Type B pancreatic cell (in vitro differentiated cells): ENCODE data around the gene RBBP9. TPM values are rescaled to one million over a fixed set of nuclear protein-coding genes. Genes with fewer than 3 reads are reported as not detected.
"Not testable (repeated sequence)": the region's sequence is repeated elsewhere in the genome, so short reads cannot be mapped to it uniquely, and the experiment has no call there.

Experiments used
- DNase-seq: peaks from one replicate; pipeline ENCODE4 v3.0.0; 2021; ENCODE audit warnings: mixed read lengths; ENCODE audit not compliant: unreplicated experiment; ENCODE audit errors: extremely low spot score
- H3K27ac Mint-ChIP-seq: 2 replicates; pipeline ENCODE4 v1.8.0; 2021; ENCODE audit warnings: mild to moderate bottlenecking, mixed read lengths
- H3K27me3 Mint-ChIP-seq: 2 replicates; pipeline ENCODE4 v1.8.0; 2021; ENCODE audit warnings: mixed read lengths
- H3K36me3 Mint-ChIP-seq: 2 replicates; pipeline ENCODE4 v1.8.0; 2021; ENCODE audit warnings: mixed read lengths
- H3K4me1 Mint-ChIP-seq: one replicate; pipeline ENCODE4 v1.8.0; 2021; ENCODE audit warnings: mixed read lengths; ENCODE audit not compliant: unreplicated experiment
- H3K4me3 Mint-ChIP-seq: 2 replicates; pipeline ENCODE4 v1.8.0; 2021; ENCODE audit warnings: mild to moderate bottlenecking, mixed read lengths
- H3K9me3 Mint-ChIP-seq: 2 replicates; pipeline ENCODE4 v1.8.0; 2021; ENCODE audit warnings: mixed read lengths
- CTCF ChIP-seq: fragments of 200-600 bp; sonication (generic); conservative IDR thresholded peaks from 2 replicates; pipeline ENCODE4 v1.5.0; 2021; ENCODE audit warnings: antibody characterized with exemption, mild to moderate bottlenecking
- total RNA-seq: library from RNA; stranded (reverse); gene quantifications from 2 replicates; pipeline ENCODE4 v1.2.1, GENCODE V29; 2021; ENCODE audit warnings: low replicate concordance

RBBP9 gene
- total RNA-seq, 1 donor from 2014 or later, result 20.7 TPM

GRCh38 chr20:18504479-18505060 lies 7.5 kb upstream of the RBBP9 start:
- DNase-seq, result no peak
- H3K27ac Mint-ChIP-seq, result no peak overlapping the region
- H3K9me3 Mint-ChIP-seq, result no peaks in the 10 kb centered on the region
- no peak overlapping the region for H3K4me3 Mint-ChIP-seq
- H3K4me1 Mint-ChIP-seq, result peaks cover 15% of the 10 kb centered on the region
- H3K27me3 Mint-ChIP-seq, result peaks cover 7% of the 10 kb centered on the region
- TF ChIP-seq CTCF, result no peak
- H3K36me3 Mint-ChIP-seq, result peaks cover 4% of the 10 kb centered on the region

- not testable (repeated sequence) for H3K36me3 Mint-ChIP-seq, DNase-seq, H3K4me1 Mint-ChIP-seq, H3K4me3 Mint-ChIP-seq, H3K27ac Mint-ChIP-seq, H3K27me3 Mint-ChIP-seq, H3K9me3 Mint-ChIP-seq
These were observed 4.6 kb upstream of the RBBP9 start for GRCh38 chr20:18501672-18502071.

GRCh38 chr20:18497603-18498002 lies 578 bp upstream of the RBBP9 start:
- Mint-ChIP-seq H3K9me3 (no peaks in the 10 kb centered on the region), H3K4me1 (peaks cover 12% of the 10 kb centered on the region), H3K36me3 (peaks cover 6% of the 10 kb centered on the region), H3K27ac (peak overlapping the region; percentile 78), H3K27me3 (peaks cover 7% of the 10 kb centered on the region), H3K4me3 (peak overlapping the region; percentile 99)
- TF ChIP-seq CTCF, result no peak
- DNase-seq, result no peak

DNA sequence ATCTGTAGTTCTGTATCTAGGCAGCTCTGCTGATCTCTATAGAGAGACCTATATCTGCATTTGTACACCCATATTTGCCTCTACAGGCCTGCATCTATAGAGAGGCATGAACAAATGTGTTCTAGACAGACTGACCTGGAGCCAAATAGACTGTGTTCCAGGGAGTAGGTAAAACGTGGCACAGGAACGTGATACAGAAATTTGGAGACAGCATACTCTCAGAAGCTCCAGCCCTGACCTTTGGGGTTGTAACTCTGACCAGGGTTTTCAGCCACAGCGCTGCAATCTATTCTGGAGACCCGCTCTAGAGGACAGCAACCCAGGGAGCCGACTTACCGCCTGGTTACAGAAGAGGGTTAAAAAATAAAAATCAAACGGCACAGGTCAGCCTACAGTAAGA lies 983 bp downstream of the RBBP9 start:
- H3K36me3 Mint-ChIP-seq, result peaks cover 9% of the 10 kb centered on the region
- TF ChIP-seq CTCF, result no peak
- no peaks in the 10 kb centered on the region for H3K9me3 Mint-ChIP-seq
- H3K27me3 Mint-ChIP-seq, result no peaks in the 10 kb centered on the region
- H3K4me3 Mint-ChIP-seq, result peak overlapping the region; percentile 99
- H3K27ac Mint-ChIP-seq, result peak overlapping the region; percentile 78
- no peak for DNase-seq
- H3K4me1 Mint-ChIP-seq, result peaks cover 12% of the 10 kb centered on the region

- Mint-ChIP-seq H3K27ac (no peak overlapping the region), H3K4me1 (peaks cover under 1% of the 10 kb centered on the region), H3K27me3 (no peaks in the 10 kb centered on the region), H3K36me3 (peaks cover 29% of the 10 kb centered on the region), H3K9me3 (no peaks in the 10 kb centered on the region), H3K4me3 (no peak overlapping the region)
- no peak for DNase-seq
- TF ChIP-seq CTCF, result no peak
These were observed 8.7 kb downstream of the RBBP9 start for GRCh38 chr20:18488301-18488700.

GRCh38 chr20:18481596-18481995 lies 15.4 kb downstream of the RBBP9 start:
- Mint-ChIP-seq H3K9me3 (no peaks in the 10 kb centered on the region), H3K27ac (no peak overlapping the region), H3K27me3 (no peaks in the 10 kb centered on the region), H3K36me3 (peaks cover 35% of the 10 kb centered on the region), H3K4me1 (no peaks in the 10 kb centered on the region), H3K4me3 (no peak overlapping the region)
- no peak for DNase-seq
- no peak for TF ChIP-seq CTCF
